HG02852 (cell line): ENCODE results near the gene NTRK3.

Experiments
- ATAC-seq: cut with Tn5 transposase; IDR thresholded peaks from one replicate; pipeline ENCODE4 v1.9.1; 2021; ENCODE audit warnings: mild to moderate bottlenecking, moderate library complexity; ENCODE audit not compliant: unreplicated experiment

NTRK3 gene

DNA sequence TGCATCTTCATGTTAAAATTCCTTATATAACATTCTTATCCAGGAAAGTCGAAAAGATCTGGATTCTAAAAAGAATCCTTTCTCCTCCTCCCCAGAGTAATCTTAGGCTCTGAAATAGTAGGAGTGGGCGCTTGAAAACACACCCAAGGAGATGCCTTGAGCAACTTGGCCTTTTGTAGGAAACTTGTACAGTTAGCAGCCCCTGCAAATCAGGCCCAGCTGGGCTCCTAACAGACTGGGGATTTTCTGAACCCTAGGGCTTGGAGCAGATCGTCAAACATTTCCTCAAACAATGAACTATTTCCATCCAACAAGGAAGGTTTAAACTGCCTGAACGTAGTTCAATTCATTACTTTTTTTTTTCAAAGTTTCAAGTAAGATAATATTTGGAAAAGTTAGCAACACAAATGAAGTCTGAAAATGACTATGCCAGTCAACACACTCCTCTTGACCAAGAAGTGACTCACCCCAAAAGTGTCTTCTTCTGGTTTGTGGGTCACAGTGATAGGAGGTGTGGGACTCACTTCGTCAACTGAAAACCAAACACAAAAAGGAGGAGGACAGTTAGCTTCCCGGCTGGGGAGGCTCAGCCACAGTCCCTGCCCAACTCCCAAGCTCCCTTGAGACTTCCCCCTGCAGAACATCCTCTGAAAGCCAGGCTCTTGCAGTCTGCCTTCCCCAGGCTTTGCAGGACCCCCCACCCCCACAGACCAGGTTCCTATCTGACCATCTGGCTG lies 129.7 kb downstream of the NTRK3 start:
- no peak for ATAC-seq

DNA sequence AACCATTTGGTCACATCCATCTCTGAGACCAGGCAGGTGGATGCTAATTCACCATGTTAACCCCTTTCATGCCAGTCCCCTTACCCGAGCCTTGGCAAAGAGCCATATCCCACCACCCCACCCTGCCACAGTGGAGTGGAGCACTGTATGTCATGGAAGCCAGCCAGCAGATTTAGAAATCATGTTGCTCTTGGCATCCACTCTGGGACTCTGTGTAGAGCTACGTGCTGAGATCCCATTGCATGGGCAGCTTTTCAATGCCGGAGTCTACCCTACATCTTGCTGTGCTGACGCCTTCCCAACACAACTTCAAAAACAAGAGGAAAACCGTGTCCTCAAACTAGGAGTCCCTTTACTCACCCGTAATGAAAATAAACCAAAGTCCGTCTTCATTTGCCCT lies 131.0 kb downstream of the NTRK3 start:
- no peak for ATAC-seq

DNA sequence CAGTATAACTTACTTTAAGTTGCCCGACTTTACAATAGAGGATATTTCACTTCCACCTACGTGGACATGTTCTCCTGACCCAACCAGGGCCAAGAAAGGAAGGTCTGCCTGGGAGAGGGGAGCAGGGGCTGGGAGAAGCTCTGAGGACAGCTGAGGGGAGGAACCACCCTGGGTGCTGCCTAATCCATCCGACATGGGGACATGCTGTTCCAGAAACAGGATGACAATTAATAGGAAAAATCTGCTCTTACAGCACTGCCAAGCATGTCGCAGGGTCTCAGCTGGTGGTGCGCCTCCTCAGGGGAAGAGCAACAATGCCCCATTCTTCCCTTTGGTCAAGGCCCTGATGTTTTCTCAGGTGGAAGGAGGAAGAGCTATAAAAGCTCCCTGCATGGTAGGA lies 132.3 kb downstream of the NTRK3 start:
- no peak for ATAC-seq

DNA sequence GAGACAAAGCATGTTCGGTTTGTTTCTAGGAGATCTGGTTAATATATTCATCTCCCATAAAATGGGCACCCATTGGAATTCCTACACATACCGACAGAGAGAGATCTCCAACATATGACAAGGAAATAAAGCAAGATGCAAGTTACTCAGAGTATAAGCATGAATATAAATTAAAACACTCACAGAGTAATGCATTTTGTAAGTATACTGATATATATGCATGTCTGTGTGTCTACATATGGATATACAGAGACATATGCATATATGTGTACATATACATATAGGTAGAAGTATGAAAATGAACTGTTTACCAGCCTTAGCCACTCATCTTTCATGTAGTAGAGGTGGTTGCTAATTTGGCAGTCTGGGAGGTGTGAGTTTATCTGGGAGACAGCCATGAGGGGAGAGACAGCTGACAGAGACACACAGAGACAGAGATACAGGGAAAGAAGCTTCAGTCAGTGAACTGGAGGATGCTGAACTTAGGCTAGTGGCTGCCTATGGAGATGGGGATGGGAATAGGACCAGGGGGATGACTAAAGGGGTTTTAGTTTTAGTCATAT lies 134.5 kb downstream of the NTRK3 start:
- ATAC-seq: no peak

DNA sequence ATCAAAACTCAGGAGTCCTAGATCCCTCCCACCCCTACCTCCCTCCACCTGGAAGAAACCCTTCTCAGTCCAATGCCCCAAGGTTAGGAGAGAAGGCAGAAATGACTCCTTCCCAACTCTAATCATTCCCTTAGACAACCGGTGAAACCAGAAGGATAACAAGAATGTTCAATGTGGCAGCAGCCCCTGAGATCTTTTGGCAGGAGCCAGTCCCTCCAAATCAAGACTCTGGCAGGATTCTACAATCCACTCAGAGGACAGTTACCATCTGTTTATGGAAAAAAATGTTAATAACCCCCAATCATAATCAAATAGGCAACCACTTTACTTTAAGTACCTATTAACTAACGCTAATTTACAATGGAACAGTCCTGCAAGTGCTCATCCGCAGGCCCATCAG lies 136.5 kb downstream of the NTRK3 start:
- no peak for ATAC-seq

DNA sequence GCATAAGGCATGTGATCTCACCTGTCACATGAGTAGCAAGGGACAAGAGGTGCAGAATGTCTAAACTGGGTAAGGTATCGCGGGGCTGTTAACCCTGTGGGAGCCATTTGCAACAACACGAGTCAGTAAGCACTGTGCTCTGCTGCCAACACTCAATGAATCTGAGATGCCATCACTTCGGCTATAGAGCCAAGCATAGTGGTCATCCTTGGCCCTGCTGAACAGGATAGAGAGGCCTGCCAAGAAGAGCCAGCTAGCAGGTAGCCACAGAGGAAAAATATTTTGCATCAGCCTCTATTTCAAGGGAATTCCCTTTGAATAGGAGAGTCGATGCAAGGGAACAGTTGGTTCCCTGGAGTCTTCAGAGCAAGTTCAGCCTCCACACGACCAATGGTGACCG lies 137.8 kb downstream of the NTRK3 start:
- ATAC-seq: no peak

DNA sequence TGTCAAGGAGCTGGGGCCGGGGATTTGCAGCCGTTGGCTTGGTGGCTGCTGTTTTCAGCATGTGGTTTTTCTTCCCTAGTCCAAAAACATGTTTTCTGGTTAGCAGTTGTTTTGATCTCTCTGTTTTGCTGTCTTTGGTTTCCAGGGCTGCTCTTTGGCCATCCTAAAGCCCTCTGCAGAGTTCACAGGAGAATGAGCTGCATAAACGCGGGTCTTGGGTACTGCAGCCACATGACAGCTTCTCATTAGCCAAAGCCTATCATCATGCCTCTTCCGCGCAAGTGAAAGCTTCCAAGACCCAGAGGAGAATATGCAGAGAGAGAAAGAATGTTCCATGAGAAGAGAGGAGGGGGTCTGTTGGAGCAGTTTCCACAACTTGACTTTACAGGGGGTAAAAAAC lies 138.5 kb downstream of the NTRK3 start:
- no peak for ATAC-seq

DNA sequence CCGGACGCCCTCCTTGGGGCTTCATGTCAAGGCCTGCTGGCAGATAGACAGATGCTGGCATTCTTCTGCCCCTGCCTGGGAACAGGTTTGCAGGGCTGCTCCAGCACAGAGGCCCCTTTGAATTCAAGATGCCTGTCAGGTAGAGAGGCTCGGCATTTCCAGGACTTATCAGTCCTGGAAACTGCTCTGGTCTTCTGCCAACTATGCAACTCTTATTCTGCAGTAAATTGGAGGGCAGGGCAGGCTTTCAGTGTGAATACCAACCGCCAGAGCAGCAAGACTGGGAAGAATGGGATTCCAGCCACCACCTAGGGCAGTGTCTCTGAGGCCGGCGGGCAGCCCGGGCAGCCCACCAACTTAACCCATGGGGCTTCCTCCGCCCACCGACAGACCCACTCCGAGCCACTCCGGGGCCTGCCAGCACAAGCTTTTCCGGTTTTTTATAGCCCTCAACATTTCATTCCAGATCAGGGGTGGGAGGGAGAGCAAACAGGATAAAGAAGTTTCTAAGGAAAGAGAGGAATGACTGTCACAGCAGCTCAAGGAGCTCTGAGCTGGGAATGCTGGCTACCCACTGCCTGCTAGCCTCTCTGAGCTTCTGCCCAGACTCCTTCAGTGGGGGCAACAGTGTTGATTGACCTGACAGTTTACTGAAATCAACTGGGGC lies 140.9 kb downstream of the NTRK3 start:
- no peak for ATAC-seq

DNA sequence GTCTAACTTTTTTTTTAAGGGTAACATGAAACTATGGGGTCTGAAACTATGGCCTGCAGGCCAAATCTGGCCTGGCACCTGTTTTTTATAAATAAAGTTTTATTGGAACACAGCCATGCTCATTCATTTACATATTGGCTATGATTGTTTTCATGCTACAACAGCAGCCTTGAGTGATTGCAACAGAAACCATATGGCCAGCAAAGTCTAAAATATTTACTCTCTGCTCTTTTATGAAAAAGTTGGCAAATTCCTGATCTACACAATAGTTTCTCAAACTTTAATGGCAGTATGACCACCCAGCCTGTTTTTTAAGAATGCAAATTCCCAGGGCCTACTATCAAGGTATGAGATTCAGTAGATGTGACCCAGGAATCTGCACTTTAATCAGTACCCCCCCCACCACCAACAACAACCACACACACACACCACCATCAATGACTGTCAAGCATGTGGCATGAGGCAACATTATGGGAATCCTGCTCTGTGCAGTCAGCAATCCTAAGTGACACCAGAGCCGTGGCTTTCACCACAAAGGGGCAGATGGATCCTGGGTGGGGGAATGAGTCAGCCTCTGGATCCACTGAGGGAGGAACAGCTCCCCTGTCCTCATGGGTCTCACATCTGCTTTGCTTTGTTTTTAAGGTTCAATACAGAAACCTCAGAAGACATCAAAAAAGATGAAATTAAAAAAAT lies 142.8 kb downstream of the NTRK3 start:
- no peak for ATAC-seq

DNA sequence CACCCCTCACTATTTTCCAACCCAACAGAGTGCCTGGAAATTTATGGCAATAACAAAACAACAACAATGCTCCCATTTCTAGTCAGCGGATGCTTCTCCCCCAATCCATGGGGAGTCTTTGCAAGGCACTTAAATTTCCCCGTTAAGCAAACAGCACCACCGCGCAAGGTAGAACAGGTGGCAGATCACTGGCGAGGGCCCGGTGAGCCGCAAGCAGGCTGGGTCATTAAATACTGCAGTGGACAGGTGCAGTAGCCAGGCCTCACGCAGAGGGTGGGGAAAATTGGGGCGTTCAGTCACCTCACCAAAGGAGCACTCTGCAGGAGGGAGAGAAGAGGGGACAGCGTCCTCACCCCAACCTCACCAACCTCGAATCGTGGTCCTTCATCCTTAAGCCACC lies 147.5 kb downstream of the NTRK3 start:
- no peak for ATAC-seq

DNA sequence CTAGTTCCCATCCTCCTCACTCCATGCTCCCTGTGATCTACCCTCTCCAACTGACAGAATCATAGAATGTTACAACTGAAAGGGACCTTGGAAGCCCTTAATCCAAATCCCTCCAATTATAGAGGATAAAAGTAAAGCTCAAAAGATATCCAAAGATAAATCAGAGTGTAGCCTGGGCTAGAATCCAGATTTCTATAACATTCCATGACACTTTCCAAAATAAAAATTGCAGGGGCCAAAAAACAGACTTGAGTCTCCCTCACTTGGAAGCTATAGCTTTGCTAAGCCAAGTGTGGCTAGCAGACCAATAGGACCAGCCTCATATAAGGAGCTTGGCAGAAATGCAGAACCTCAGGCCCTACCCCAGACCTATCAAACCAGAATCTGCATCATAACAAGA lies 148.1 kb downstream of the NTRK3 start:
- ATAC-seq: no peak

DNA sequence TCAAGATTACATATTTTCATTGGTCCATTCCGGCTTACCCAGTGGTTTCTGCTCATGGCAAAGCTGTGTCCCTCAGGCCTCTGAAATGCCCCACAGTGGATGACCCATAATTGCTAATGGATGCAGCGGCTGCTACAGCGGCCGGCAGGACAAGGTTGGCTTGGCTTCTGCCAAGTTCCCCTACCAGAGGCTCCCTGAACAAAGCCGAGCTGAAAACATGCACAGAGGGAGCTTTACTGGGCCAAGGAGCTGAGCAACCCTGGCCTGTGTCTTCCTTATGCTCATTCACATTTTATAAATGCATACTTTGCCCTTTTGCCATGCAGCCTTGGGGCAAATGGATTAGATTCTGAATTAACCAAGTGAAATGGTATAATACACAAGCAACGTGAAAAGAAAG lies 150.5 kb downstream of the NTRK3 start:
- no peak for ATAC-seq

DNA sequence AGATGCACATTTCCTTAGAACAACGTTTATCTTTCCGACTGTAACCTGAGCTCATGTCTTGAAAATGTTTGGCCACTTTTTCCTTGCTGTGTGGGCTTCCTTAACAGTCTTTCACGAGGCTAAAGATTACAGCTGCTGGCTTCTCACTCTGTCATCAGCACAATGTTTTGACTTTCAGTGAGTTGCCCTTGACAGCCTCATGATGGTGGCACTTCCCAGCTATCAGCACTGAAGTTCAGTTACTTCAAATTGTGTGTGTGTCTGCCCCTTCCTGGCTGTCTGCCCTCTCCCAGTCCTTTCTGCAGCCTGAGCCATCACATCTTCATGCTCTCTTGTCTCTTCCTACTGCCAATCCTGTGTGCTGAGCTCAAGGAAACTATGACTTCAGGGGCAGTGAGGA lies 152.2 kb downstream of the NTRK3 start:
- no peak for ATAC-seq

DNA sequence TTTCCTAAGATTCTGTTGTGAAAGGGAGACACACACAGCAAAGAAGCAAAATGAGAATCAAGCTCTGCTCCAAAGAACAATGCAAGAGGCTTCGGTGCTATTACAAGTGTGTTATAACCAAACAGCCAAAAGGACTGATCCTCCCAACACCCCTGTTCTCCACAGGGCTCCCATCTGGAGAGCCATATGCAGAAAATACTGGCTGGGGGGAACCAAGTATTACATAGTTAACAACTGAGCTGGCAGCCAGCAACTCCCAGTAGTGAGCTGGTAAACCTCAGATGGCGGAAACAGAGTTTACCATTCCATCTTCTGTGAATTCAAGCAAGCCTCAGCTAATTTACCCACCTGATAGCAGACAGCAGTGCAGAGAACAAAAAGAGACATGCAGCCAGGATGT lies 156.4 kb downstream of the NTRK3 start:
- no peak for ATAC-seq

DNA sequence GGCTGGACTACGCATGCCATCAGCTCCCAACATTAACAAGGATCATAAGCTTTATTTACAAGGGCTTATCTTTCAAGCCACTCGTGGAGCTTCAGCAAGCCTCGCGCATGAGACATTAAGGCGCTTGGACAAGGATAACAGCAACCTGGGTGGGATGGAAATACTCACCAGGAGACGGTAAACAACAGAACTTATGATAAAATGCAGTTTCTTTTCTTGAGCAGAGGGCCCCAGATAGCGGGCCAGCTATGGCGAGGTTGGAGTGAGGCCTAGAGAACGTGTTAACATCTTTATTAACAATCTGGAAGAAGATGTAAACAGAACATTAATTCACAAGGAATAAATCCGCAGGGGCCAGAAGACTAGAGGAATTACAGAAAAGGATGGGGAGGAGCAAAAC lies 158.2 kb downstream of the NTRK3 start:
- ATAC-seq: no peak

DNA sequence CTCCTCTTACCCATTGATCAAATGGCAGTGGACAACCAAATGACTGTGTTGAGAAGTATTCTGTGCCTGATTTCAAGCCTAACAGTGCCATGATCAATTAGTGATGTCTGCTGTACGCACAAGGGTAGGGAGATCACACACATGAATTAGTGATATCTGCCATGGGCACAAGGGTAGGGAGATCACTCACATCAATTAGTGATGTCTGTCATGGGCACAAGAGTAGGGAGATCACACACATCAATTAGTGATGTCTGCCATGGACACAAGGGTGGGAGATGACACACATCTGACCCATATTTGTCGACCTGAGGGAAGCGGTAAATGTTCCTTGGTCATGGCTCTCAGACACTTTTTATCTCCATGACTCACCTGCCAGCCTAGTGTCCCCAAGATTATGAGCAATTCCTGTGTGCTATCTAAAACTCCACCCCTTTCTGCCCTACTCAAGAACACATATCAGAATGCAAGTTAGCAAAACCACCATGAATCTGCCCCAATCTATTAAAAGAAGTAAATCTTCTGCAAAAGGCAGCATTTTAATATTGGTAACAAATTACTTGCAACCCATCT lies 165.0 kb downstream of the NTRK3 start:
- no peak for ATAC-seq

DNA sequence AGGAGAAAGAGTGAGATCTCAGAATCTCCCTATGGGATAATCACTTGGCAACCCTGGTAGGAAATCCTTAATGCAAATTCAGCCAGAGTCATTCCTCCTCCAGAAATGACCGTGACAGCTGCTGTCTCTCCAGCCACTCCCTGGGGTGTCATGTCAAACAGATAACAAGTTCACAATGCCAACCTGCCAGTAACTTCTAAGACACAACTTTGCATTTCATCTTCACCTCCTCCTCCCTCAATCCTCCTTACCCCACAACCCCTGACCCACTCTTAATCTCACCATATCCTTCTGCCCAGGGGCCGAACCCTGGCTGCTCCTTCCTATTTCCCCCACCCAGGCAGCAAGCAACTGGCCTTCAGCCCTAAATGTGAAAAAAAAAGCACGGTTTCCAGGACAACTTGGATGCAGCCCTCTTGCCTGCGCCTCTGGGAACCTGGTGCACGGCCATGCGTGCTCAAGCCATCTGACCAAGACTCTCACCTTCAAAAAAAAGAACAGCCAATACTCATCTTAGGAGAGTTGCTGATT lies 166.0 kb downstream of the NTRK3 start:
- ATAC-seq: no peak

DNA sequence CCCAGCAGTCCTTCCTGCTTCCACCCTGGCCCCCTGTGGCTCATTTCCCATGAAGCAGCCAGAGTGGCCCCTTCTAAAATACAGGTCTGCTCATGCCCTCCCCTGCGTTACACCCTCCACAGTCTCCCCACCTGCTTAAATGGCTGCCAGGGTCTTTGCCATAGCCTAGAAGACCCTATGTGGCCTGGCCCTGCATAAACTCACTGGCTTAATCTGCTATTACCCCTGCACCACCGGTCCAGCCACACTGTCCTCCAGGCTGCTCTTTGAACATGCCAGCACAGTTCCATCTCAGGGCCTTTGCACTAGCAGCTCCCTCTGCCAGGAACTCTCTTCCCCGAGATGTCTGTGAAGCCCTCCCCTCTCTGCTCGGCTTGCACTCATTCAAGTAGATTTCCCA lies 166.8 kb downstream of the NTRK3 start:
- no peak for ATAC-seq

DNA sequence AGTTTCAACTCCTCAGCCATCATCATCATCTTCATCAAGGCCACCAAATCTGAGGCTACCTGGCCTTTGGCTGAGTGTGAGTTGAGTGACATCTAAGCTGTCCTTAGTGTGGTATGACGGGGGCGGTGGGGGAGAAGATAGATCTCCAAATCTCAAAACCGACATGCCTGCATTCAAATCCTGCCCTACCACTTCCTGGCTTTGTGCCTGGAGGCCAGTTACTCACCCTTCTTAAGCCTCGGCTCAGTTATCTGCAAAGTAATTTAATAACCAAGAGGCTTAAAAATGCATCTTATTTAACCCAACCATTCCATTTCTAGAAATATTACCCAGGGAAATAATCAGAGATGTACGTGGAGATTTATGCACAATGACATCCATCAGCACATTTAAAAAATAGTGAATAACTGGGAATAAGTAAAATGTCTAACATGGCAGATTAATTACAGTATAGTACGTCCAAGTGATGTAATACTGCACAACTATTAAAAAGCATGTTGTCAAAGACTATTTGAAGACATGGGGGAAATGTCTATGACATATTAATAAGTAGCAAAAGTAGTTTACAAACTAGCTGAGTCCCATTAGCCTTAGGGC lies 167.4 kb downstream of the NTRK3 start:
- ATAC-seq: no peak

DNA sequence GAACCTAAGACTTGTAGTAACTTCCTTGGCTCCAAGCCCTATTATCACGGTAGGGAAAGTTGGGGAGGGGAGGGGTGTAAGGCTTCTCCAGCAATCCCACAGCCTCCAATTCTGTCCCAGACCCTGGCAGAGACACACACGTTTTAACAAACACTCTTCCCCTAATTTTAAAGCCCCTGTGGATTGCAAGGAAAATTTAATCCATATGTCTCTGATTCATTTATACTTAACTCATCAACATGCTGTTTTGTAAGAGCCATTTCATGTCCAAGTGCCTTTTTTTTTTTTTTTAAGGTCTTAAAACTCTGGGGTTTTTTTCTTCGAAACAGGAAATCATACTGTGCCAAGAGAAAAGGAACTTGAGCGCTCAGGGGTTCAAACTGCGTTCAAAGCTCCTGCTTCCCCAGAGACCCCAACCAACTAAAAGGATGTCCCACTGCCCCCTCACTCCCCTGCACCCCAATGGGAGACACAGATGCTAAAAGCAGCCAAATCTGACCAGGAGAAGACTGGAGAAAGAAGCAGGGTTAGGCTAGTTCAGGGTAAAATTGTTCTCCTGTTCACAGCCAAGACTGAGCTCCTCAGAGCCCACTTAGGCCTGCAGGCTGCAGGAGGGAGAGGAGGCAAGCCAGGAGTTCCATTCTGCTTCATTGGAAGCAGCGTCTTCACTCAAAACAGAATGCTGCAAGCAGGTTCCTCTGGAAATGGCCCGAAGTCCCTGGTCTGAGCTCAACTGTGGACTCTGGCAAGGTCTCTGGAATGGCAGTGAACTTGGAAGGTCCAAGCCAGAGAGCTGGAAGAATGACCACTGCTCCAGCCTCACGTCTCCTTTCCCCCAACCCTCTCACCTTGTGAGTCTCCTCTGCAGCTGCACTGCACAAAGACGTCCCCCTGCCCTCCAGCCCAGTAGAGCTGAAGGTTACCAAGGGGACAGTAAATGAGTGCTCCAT lies 172.5 kb downstream of the NTRK3 start:
- ATAC-seq: no peak
